H1 (cell line): ENCODE measurements around the gene PLA2G4D. TPM values are rescaled to one million over a fixed set of nuclear protein-coding genes. Genes with fewer than 3 reads are reported as not detected.

Experiments used
- SIN3A ChIP-seq, 2 experiments: IDR thresholded peaks in 1 of 2; conservative IDR thresholded peaks in 1 of 2; 2 replicates each; pipeline ENCODE4 v1.6.1; 2011 to 2012; ENCODE audit warnings: low read length in 2 of 2, improper control_type of control experiment in 1 of 2, low read depth in 1 of 2, mild to moderate bottlenecking in 1 of 2
- polyA plus RNA-seq, 7 experiments: library from polyadenylated mRNA; depleted of rRNA in 3 of 7; stranded (reverse) in 5 of 7; unstranded in 2 of 7; fragments of >200 nt in 5 of 7; fragments of 200-250 nt in 2 of 7; gene quantifications; 1 replicate in 5 of 7; 2 replicates in 1 of 7; 4 replicates in 1 of 7; pipeline versions ENCODE4 v1.2.1 to v1.2.3, GENCODE V29; 2011 to 2013; ENCODE audit warnings: missing spikeins in 2 of 7, mixed read lengths in 2 of 7
- total RNA-seq: library from RNA; stranded (reverse); fragmentation: NEBNext Ultra II Directional; extraction: Animal tissue kit (Norgen Biotek cat#: 25700); gene quantifications from 2 replicates; pipeline ENCODE4 v1.2.1, GENCODE V29; 2021

The PLA2G4D gene
- total and polyA plus RNA-seq, 2 of the 8 experiments (the other 6 are each of a cell fraction or from before 2014, with no cell fraction given), result 0.07 to 0.18 TPM

DNA sequence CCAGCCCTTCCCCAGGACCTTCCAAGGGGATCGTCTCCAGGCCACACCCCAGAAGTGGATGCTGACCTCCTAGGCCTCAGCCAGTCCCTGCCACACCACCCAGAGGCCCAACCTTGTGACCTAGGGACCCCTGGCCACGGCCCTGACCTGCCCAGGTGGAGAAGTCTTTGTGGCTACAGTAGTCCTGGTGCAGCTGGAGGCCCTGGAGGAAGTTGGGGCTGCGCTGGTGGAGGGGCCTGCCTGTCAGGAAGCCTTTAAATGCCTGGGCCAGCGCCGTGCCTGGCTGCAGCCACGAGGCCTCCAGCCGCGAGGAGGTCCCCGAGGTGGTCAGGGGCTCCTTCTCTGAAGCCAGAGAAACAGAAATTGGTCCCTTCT is 23.4 kb downstream of the PLA2G4D start (continued):
- no peak for TF ChIP-seq SIN3A (conservative IDR thresholded peaks at IDR 0.05 in 1 of 2, IDR thresholded peaks at IDR 0.05 in 1 of 2; ENCODE audit: low read depth in 1 of 2, low read length in 2 of 2)
- TF ChIP-seq, all 59 proteins: peak for 0
